Thyroid gland (tissue), 4 donors: Measurements from ENCODE around the gene SURF4.

ENCODE experiments used
- POLR2A ChIP-seq, 2 donors: fragments of 450-650 bp; IDR thresholded peaks; one replicate each; pipeline ENCODE4 v1.6.1; 2017; ENCODE audit warnings: antibody characterized with exemption in 2 of 2, mild to moderate bottlenecking in 2 of 2, moderate library complexity in 1 of 2
- TF ChIP-seq, protein P1 (sequence below), 6 experiments: fragments of 200-600 bp in 3 of 6; fragments of 450-650 bp in 3 of 6; sonication (generic) in 3 of 6; IDR thresholded peaks; one replicate each; pipeline ENCODE4 v1.5.1; 2016 to 2019; ENCODE audit warnings: antibody characterized with exemption in 6 of 6, mild to moderate bottlenecking in 2 of 6, inconsistent platforms in 1 of 6, moderate library complexity in 1 of 6

DNA sequence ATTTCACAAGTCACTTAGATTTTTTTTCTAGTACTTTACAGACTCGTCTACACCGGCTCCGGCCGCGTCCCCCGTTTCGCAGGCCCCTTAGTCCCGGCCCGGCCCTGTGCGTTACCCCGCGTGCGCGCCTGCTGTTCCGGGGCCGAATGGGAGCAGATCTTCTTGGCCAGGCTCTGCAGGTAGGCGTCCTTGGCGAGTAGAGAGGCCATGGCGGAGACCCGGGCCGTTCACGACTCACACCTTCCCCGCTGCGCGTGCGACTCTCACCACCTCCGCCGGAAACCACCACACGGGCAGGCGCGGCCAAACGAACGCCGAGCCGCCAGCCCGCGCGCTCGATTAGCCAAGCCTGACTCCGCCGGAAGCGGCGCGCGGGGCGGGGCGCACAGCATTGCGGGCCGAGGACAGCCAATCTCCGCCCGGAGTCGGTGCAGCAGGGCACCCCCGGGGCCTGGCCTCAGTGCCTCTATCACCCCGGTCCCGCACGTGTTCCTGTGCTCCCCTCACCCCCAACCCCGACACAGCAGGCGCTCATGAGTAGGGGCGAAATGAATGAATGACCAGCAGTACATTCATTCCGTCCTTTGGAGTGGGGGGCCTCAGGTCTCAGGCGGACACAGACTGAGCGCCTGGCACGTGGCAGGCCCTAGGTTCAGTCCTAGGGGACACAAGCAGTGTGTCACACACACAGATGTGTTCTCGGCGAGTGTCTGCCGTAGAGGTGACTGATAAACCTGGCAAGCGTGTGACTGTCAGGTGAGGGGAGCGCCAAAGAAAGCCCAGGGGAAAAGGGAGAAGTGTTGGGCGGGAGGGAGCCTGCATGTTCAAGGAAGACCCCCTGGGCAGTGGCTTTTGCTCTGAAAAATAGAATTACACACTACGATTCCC, 39.7 kb downstream of the SURF4 start, which contains the start of gene SURF6:
- TF ChIP-seq, protein P1, sequence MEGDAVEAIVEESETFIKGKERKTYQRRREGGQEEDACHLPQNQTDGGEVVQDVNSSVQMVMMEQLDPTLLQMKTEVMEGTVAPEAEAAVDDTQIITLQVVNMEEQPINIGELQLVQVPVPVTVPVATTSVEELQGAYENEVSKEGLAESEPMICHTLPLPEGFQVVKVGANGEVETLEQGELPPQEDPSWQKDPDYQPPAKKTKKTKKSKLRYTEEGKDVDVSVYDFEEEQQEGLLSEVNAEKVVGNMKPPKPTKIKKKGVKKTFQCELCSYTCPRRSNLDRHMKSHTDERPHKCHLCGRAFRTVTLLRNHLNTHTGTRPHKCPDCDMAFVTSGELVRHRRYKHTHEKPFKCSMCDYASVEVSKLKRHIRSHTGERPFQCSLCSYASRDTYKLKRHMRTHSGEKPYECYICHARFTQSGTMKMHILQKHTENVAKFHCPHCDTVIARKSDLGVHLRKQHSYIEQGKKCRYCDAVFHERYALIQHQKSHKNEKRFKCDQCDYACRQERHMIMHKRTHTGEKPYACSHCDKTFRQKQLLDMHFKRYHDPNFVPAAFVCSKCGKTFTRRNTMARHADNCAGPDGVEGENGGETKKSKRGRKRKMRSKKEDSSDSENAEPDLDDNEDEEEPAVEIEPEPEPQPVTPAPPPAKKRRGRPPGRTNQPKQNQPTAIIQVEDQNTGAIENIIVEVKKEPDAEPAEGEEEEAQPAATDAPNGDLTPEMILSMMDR (IDR thresholded peaks at IDR 0.05), result peak in 1 of 6 experiments; percentile 31
- TF ChIP-seq POLR2A (IDR thresholded peaks at IDR 0.05), result peak in 1 of 2 donors; percentile 71
